HG03342 (cell line): ENCODE results near the gene EPHB6.
A peak's percentile ranks its signal among the peaks of the same experiment; 100 is the strongest.

Source experiments
- ATAC-seq: cut with Tn5 transposase; IDR thresholded peaks from one replicate; pipeline ENCODE4 v1.9.1; 2021; ENCODE audit warnings: mild to moderate bottlenecking, moderate library complexity; ENCODE audit not compliant: unreplicated experiment

The EPHB6 gene

DNA sequence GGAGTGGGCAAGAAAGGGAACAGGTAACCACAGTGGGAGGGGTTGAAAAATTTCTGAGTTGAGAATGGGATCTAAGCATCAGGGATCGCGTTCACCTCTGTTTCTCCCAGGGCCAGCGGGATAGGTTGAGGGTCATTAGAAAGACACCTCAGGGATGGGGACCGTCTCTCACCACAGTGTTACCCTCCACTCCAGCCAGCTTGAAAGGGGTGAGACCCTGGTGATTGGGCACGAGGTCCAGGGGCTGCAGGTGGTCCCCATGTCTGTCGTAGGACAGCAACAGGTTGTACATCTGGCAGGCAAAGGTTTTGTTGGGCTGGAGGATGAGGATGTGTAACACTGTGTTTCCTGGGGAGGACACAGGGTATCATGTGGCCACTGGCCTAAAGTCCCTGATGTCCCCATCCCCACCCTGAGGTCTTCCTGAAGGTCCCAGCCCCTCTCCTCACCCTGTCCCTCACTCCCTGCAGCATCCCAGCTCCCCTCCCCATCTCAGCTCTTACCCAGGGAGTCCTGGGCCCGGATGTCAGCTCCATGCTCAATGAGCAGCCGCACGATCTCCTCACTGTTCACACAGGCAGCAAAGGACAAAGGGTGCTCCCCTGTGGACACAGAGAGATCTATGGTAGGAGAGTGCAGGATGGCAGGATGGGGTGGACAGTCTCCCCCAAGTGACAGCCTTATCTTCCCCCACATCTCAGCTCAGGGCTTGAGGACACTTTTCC is 21.5 kb downstream of the EPHB6 start:
- ATAC-seq, result no peak

DNA sequence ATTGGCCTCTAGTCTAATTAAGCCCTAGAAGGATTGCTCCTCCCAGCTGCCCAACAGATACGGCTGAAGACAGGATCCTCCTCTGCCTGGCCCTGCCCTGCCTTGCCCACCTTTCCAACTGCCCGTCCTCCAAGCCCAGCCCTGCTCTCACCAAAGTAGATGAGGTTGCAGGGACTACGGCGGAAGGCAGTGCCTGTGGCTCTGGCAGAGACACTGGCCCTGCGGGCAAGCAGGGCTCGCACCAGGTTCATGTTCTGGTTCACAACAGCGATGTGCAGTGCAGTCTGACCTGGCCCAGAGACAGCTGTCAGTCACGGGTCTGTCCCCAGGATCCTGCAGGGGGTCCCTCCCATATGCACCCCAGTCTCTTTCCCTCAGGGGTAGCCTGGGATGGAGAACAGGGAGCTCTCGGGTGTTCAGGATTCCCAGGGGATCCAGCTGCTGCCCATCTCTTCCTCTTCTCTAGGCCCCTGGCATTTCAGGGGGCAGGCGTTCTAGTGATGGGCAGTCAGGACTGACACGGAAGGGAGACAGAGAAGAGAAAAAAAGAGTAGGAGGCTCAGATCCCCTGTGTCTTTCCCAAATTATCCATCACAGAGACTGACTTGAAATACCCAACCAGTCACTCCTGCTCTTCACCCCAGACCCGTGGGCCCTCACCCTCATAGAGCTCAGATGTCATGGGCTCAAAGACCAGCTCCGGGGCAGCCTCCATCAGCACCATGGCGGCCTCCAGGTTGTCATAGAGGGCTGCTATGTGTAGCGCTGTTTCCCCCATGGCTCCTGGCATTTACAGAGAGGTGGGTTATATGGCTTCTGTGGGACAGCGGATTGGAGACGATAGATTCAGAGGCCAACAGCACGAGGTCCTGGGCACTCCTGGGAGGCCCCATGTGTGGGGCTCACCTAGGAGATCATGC is 22.4 kb downstream of the EPHB6 start:
- no peak for ATAC-seq

DNA sequence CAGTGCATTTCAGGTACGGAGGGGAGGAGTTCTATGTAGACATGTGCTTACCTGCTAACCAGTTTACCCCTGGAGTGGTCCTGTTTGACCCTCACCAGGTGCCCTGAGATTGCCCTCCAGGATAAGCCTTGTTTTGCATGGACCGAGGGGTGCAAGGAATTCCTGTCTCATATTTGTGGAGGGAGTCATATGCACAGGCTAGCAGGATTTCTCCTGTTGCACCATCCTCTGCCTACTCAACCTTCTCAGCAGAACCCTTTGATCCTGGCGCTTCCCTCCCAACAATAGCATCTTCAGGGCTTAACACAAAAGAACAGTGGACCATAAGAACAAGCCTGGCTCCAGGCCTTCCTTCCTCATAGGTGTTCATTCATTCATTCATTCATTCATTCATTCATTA is 23.4 kb downstream of the EPHB6 start:
- ATAC-seq, result no peak

DNA sequence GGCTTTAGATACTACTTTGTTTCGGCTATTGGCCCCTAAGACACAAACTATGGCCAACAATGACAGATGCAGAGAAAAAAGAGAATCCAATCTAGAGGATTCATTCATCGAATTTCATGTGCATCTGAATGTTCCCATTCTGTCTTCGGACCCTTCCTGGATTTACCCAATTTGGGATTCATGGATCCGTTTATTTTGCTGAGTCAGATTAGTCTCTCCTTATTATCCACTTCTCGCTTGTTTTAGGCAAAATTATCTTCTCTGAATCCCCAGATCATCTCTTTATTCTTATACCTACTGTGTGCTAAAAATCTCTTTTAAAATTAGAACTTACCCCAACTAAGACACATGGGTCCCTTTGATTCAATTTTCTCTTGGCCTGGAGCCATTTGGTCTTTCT is 24.2 kb downstream of the EPHB6 start:
- no peak for ATAC-seq

DNA sequence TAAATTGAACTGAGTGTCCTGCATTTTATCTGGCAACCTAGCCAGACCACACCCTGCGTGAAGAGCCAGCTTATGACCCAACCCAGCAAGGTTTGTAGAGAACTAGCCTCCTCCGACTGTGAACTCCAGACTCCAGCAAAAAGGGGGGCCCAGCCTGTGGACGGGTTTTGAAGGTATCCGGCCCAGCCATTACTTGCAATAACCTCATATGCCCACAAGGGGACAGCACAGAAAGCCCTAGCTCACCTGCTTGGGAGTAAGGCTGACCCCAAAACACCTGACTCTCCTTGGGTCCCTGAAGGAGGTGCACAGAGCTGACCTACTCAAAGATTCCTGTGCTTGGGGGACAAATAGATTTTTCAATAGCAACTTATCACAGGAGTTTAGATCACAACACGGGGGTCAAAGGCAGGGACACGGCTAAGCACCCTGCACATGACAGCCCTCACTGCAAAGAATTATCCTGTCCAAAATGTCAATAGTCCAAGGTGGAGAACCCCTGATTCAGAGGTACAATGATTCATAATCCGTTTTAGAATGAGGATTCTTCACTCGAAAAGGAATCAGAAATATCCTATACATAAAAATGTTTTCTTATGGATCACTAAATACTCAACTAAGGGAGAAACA is 26.1 kb downstream of the EPHB6 start:
- peak; percentile 73 for ATAC-seq

DNA sequence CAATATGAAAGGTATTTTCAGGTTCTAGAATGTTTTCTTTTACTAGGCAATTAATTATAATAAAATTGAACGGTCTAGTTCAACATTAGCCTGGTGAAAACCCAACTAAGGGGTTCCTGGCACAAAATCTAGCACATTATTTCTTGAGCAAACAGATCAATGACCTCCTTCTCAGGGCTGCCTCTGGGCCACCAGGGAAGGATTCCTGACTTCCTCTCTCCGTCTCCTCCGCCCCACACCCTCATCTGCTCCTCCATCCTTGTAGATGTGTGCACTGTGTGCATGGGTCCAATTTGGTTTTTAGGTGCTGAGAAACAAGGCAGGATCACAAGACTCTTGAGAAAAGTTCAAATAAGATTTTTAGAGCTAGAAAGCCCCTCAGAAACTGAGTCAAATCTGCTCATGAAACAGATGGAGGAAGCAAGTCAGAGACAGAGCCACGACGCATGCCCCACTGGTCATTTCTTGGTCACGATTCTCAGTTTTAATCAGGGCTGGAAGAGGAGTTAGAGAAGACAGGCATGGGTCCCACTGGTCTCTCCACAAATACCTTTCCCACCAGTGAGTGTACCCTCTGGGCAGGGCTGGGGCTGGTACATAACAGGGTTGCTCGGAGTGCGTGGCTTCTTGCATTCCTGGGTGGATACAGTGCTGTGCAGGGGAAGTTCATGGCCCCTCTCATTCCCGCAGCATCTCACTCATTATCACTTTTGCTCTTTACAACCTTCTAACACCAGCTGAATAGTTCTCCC is 26.9 kb downstream of the EPHB6 start:
- no peak for ATAC-seq

DNA sequence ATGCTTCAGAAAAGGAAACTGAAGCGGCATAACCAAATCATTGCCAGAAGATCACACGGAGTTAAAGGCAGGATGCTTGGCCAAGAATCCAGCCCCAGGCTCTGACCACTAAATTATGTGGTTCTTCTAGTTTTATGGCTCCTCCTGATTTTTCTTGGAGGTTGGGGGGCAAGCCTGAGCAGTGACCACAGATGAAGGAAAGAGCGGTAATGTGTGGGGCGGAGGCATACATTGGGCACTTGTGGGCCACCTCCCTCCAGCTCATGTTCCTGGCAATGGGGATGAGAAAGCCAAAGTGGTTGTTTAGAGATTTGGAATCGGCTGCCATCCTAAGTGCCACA is 27.4 kb downstream of the EPHB6 start:
- no peak for ATAC-seq

DNA sequence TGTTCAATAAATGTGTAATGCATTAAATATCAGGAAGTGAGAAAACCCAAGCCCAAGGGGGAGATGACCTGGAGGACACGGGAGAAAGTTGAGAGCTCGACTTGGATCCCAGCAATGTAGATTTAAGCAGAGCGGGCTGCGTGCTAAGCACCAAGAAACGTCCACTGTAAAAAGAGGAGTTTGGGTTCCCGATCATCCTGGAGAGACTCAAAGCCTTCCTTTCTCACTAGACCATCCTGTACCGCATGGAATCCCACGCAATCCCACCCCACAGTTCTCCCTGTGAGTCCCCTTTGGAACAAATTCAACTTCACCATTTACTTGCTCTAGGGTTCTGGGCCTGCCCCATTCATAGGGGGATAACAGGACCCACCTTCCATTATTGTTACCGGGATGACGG is 28.3 kb downstream of the EPHB6 start:
- ATAC-seq, result no peak

DNA sequence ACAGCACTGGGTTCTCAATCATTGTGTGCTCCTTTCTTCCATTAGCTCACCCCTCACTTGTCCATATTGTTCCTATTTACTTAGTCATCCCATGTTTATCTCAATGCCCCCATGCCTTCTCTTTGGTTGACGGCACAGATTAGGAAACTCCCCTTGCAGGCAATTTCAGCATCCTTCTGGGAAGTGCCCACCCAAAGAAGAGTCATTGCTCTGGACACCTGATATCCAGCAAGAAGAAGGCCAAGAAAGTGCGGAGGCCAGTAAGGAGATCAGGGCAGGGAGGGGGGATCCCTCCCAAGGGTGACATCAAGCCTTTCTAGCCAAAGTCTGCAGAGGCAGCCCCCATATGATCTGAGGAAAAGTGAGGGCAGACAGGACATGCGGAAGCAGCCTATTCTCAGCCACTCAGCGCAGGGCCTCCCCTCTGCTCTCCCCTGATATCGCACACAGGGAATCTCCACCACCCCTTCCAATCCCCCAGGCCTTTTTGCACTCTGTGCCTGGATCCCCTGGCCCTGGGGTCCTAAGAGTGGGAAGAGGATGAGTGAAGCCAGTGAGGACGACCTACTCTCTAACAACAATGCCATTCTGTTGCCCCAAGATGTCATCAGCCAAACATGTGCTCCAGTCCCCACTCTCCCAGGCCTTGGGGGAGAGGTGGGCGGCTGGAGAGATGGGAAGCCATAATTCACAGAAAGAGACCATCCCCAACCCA is 28.9 kb downstream of the EPHB6 start:
- no peak for ATAC-seq

DNA sequence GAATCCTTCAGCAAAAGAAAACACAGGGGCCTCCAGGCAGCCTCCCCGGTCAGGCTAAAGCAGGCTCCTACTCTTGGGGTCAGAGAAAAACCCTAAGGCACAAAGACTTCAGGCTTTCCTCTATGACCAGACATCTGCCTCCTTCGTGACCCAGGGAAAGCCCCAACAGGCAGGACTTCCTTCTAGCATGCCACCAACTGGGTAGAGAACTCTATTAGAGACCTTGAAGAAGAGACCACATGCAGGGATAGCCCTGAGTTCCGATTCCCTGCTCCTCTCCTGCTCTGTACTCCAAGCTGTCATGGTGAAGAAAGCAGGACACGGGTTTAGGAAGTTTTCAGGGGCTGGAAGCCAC is 29.4 kb downstream of the EPHB6 start:
- no peak for ATAC-seq

DNA sequence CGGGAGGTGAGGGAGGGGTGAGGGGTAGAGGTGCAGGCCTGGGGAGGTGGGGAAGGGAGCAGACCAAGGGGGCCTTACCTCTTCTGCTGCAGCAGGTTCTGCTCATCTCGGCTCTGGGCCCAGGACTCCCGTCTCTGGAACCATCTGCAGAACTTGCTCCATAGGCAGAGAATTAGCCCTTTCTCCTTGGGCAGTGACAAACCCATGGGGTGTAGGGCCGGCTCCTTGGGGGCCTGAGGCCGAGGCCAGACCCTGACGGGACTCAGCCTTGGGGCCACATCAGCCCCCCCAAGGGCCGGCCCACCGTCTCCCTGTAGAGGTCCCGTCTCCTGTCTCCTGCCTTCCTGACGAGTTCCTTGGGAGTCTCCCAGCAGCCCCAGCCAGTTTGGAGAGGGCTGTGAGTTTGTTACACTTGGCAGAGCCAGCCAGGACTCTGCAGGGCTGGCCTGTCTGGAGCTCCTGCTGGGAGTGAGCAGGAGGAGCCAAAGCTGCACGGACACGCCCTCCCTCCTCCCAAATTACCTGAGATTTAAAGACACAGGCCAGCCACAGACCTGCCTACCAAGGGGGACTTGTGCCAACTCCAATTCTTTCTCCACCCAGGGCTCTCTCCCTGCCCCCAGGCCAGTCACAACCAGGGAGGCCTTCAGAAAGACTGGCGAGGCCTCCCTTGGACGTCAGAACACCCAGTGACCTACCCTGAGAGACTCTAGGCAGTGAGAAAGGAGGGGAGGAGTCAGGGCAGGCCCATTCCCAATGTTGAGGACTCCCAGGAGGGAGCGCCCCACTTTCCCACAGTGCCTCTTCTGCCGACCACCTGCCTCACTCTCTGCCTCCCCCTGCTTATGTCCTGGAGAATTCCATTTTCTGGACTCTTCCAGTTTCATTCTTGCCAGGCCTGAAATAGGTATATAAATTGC is 30.7 kb downstream of the EPHB6 start, which contains the start of gene TRPV6:
Gene TRPV6 (minus strand): TSS at position 435 of the 920 bp plus-strand sequence.
- no peak for ATAC-seq

DNA sequence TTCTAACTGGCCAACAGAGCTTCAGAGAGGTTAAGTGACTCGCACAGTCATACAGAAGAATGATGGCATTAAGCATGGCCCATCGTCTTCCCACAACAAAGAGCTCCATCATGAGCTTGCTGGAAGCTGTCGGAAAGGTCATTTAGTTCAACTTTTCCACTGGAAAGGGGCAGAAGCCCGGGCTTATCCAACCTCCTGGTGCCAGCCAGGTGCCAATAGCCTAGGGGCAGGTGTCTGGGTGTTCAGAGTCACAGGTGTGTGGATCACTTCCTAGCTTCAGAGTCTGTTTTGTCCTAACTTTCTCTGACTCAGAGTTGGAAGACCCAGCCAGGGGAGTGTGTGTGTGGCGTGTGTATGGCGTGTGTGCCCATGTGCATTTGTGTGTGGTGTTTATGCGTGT is 32.0 kb downstream of the EPHB6 start:
- no peak for ATAC-seq

DNA sequence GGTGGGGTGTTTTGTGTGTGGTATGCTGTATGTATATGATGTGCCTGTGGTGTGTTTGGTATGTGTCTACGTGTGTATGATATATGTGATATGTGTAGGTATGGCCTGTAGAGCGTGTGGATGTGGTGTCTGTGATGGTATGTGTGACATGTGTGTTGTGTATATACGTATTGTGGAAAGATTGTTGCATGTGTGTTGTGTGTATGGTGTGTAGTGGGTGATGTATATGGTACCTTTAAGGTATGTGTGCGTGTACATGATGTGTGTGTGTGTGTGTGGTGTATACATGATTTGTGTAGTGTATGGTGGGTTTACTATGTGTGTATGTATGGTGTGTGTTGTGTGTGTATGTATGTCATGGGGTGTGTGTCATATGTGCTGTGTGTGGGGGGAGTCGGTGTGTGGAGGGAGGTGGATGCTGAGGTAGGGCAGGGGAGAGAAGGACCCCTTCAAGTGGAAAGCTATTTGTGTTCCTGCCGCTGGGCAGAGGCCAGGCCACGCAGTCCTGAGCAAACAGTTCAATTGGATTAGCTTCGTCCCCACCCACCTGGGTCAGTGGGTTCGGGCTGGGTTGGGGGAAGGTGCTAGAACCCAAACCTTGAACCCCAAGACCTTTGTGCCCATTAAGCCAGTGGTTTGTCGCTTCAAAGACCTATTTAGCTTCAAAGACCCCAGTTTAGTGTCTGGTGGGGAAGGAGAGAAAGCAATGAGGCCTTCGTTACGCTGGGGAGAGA is 32.6 kb downstream of the EPHB6 start:
- no peak for ATAC-seq

DNA sequence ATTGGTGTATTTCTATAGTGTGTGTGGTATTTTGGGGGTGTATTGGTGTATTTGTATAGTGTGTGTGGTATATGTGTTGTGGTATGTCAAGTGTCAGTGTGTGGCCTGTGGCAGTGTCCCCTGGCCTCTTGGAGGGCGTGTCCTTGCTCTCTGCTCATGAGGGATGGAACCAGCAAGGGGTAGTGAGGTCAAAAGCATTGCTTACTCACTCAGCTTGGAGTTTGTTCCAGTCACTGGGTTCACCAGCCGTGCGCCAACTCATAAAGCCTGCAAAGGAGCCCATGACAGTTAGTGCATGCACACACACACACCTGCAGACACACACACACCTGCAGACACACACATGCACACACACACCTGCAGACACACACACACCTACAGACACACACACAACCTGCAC is 34.9 kb downstream of the EPHB6 start:
- no peak for ATAC-seq

DNA sequence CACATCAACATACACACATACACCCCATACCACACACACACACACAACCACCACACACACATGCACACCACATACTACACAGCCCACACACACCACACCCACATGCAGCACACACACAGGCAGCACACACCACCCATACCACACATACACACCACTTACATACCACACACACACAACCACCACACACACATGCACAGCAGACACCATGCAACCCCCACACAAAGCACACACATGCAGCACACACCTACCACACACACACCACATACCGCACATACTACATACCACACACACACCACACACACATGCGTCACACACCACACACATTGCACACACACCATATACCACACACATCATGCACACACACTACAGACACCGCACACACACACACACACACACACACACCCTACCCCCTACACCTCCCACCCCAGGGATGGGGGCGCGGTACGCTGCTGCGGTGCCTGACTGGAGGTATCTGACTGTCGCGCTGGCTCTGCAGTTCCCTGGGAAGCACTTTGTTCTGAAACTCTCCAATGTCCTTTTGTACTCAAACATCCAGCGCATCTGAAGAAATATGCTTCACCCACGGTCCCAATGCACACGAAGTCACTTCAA is 36.1 kb downstream of the EPHB6 start:
- no peak for ATAC-seq

DNA sequence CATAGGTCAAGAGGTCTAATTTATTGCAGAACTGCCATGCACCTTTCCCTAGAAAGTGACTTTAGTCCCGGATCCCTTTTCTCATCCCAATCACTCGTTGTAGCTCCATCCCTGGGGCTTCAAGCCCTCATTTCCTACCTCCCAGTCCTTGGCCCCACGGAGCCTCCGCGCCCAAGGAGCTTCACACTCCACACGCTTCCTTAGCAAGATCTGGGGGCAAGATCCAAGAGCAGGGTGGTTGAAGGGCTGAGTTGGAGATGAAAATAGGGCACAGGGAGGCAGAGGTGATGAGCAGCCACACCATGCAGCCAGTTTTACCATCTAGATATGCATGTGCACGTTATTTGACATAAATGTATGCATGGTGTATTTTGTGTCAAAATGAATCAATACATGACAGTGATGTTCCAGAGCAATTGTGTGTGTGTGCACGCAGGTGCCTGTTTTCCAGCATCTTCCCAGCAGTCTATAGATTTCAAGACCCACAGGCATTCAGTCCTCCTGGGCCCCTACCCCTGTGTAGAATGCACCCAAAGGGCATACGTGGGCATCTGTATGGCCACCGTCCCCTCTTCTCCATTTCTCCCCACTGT is 36.7 kb downstream of the EPHB6 start:
- no peak for ATAC-seq

DNA sequence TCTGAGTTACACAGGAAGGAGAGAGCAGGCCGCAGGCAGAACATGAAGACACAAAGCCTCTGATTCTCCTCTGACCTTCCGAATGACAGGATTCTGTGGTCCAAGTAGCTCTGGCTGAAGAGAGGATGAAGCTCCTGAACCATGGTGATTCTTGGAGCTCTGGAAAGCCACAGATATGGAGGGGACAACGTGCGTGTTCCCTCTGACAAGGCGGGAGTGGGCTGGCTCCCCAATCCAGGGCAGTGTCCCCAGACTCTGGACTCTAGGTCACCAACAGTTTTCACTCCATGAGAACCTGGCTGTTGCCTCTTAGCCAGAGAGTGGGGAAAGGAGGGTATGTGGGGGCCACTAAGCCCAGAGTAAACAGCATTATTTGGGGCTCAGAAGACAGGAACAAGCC is 38.1 kb downstream of the EPHB6 start:
- ATAC-seq, result no peak
